Measurements from ENCODE around the gene FNDC7. TPM values are rescaled to one million over a fixed set of nuclear protein-coding genes. Genes with fewer than 3 reads are reported as not detected.
A peak's percentile ranks its signal among the peaks of the same experiment; 100 is the strongest.

Gene FNDC7
- total and polyA plus RNA-seq, 8 donors, result not detected

- 60 to 75% (median 69%) methylated on average over 6 of the region's 6 CpGs for WGBS, 5 donors
- DNase-seq, result no peak
- Histone ChIP-seq H3K9me3 (no peaks in the 10 kb centered on the region), H3K36me3 (peaks cover 14 to 36% (median 33%) of the 10 kb centered on the region in 4 donors), H3K27ac (no peak overlapping the region), H3K4me3 (no peak overlapping the region), H3K4me1 (peaks cover 0 to 16% (median 9%) of the 10 kb centered on the region in 4 donors), H3K27me3 (no peaks in the 10 kb centered on the region)
- intact Hi-C loops (cut with DNase I; ENCODE audit: low total_unique reads), result no loop called here
- TF ChIP-seq CTCF (IDR thresholded peaks at IDR 0.05), result no peak
- no peak for TF ChIP-seq EP300 (IDR thresholded peaks at IDR 0.05)
- TF ChIP-seq POLR2A (IDR thresholded peaks at IDR 0.05), result no peak
Measured at GRCh38 chr1:108703939-108704338, 8.8 kb upstream of the FNDC7 start.

GRCh38 chr1:108704496-108704895 is 8.2 kb upstream of the FNDC7 start:
- no peak overlapping the region for H3K4me3 ChIP-seq
- no peaks in the 10 kb centered on the region for H3K9me3 ChIP-seq
- peaks cover 0 to 4% (median 0%) of the 10 kb centered on the region in 3 donors for H3K27me3 ChIP-seq
- TF ChIP-seq CTCF (IDR thresholded peaks at IDR 0.05) (no peak), EP300 (IDR thresholded peaks at IDR 0.05) (no peak), POLR2A (IDR thresholded peaks at IDR 0.05) (no peak), POLR2AphosphoS5 (IDR thresholded peaks at IDR 0.05) (no peak)
- intact Hi-C loops (cut with DNase I; ENCODE audit: low total_unique reads), result no loop called here
- peaks cover 10 to 30% (median 27%) of the 10 kb centered on the region in 4 donors for H3K36me3 ChIP-seq
- H3K27ac ChIP-seq, result no peak overlapping the region
- no peak for DNase-seq
- H3K4me1 ChIP-seq, result peaks cover 0 to 16% (median 9%) of the 10 kb centered on the region in 4 donors
- 24 to 45% (median 36%) methylated on average over 2 of the region's 2 CpGs for WGBS, 5 donors

- H3K27ac ChIP-seq, result no peak overlapping the region
- H3K4me1 ChIP-seq, result peaks cover 0 to 16% (median 9%) of the 10 kb centered on the region in 4 donors
- DNase-seq, result no peak
- no peak for TF ChIP-seq POLR2A (IDR thresholded peaks at IDR 0.05)
- TF ChIP-seq CTCF (IDR thresholded peaks at IDR 0.05), result no peak
- TF ChIP-seq EP300 (IDR thresholded peaks at IDR 0.05), result no peak
- TF ChIP-seq POLR2AphosphoS5 (IDR thresholded peaks at IDR 0.05), result no peak
- WGBS, 5 donors, result 88 to 91% (median 90%) methylated on average over 3 of the region's 3 CpGs
- peaks cover 0 to 9% (median 6%) of the 10 kb centered on the region in 4 donors for H3K36me3 ChIP-seq
- H3K4me3 ChIP-seq, result no peak overlapping the region
- intact Hi-C loops (cut with DNase I; ENCODE audit: low total_unique reads), result no loop called here
- H3K27me3 ChIP-seq, result peaks cover 0 to 4% (median 0%) of the 10 kb centered on the region in 3 donors
- no peaks in the 10 kb centered on the region for H3K9me3 ChIP-seq
Measured at GRCh38 chr1:108706643-108707042, 6.1 kb upstream of the FNDC7 start.

- TF ChIP-seq EP300 (IDR thresholded peaks at IDR 0.05) (no peak), POLR2AphosphoS5 (IDR thresholded peaks at IDR 0.05) (no peak), POLR2A (IDR thresholded peaks at IDR 0.05) (no peak), CTCF (IDR thresholded peaks at IDR 0.05) (no peak)
- WGBS, 5 donors, result 66 to 81% (median 71%) methylated on average over 7 of the region's 7 CpGs
- H3K27me3 ChIP-seq, result peaks cover 0 to 8% (median 0%) of the 10 kb centered on the region in 3 donors
- no peak overlapping the region for H3K27ac ChIP-seq
- intact Hi-C loops (cut with DNase I; ENCODE audit: low total_unique reads), result no loop called here
- peak in 1 of 2 donors; percentile 29 for DNase-seq
- no peaks in the 10 kb centered on the region for H3K9me3 ChIP-seq
- H3K4me3 ChIP-seq, result no peak overlapping the region
- H3K36me3 ChIP-seq, result no peaks in the 10 kb centered on the region
- H3K4me1 ChIP-seq, result peaks cover 0 to 14% (median 8%) of the 10 kb centered on the region in 4 donors
Measured at GRCh38 chr1:108708691-108709660, 3.7 kb upstream of the FNDC7 start.
